ENCODE results near the gene MYO10.

The MYO10 gene

GRCh38 chr5:16918156-16918555, 17.9 kb downstream of the MYO10 start:
- H3K9me3 ChIP-seq (ENCODE audit: insufficient read depth, low read length): no peaks in the 10 kb centered on the region
- H3K9ac ChIP-seq (ENCODE audit: low read length): no peak overlapping the region
- H3K4me2 ChIP-seq (ENCODE audit: low read length): no peak overlapping the region
- H3K36me3 ChIP-seq (replicated peaks; ENCODE audit: low read depth, low read length): no peaks in the 10 kb centered on the region
- H2AFZ ChIP-seq (ENCODE audit: low read depth, low read length): no peak overlapping the region
- TF ChIP-seq EZH2phosphoT487 (IDR thresholded peaks at IDR 0.05; ENCODE audit: low read depth) (no peak), CTCF (IDR thresholded peaks at IDR 0.05; ENCODE audit: low read depth, low read length) (no peak)
- no peaks in the 10 kb centered on the region for H3K4me1 ChIP-seq (ENCODE audit: low read length)
- no peaks in the 10 kb centered on the region for H4K20me1 ChIP-seq (ENCODE audit: insufficient read depth, low read length)
- no peak overlapping the region for H3K27ac ChIP-seq (ENCODE audit: low read length)
- H3K79me2 ChIP-seq (ENCODE audit: low read length): no peaks in the 10 kb centered on the region
- no peaks in the 10 kb centered on the region for H3K27me3 ChIP-seq (ENCODE audit: low read depth, low read length)
- no peak overlapping the region for H3K4me3 ChIP-seq (ENCODE audit: low read length)

- Histone ChIP-seq H3K79me2 (ENCODE audit: low read length) (no peaks in the 10 kb centered on the region), H3K9ac (ENCODE audit: low read length) (no peak overlapping the region), H2AFZ (ENCODE audit: low read depth, low read length) (no peak overlapping the region), H3K27me3 (ENCODE audit: low read depth, low read length) (no peaks in the 10 kb centered on the region), H4K20me1 (ENCODE audit: insufficient read depth, low read length) (no peaks in the 10 kb centered on the region), H3K4me2 (ENCODE audit: low read length) (no peak overlapping the region), H3K4me3 (ENCODE audit: low read length) (no peak overlapping the region), H3K27ac (ENCODE audit: low read length) (no peak overlapping the region), H3K9me3 (ENCODE audit: insufficient read depth, low read length) (no peaks in the 10 kb centered on the region), H3K36me3 (replicated peaks; ENCODE audit: low read depth, low read length) (no peaks in the 10 kb centered on the region), H3K4me1 (ENCODE audit: low read length) (no peaks in the 10 kb centered on the region)
- TF ChIP-seq CTCF (IDR thresholded peaks at IDR 0.05; ENCODE audit: low read depth, low read length) (no peak), EZH2phosphoT487 (IDR thresholded peaks at IDR 0.05; ENCODE audit: low read depth) (no peak)
Measured at GRCh38 chr5:16916262-16916878, 19.7 kb downstream of the MYO10 start.

- Histone ChIP-seq H3K4me3 (ENCODE audit: low read length) (no peak overlapping the region), H3K4me1 (ENCODE audit: low read length) (no peaks in the 10 kb centered on the region), H3K36me3 (replicated peaks; ENCODE audit: low read depth, low read length) (no peaks in the 10 kb centered on the region), H3K9ac (ENCODE audit: low read length) (no peak overlapping the region), H3K79me2 (ENCODE audit: low read length) (no peaks in the 10 kb centered on the region), H3K4me2 (ENCODE audit: low read length) (no peak overlapping the region), H3K27ac (ENCODE audit: low read length) (no peak overlapping the region), H4K20me1 (ENCODE audit: insufficient read depth, low read length) (no peaks in the 10 kb centered on the region), H3K27me3 (ENCODE audit: low read depth, low read length) (no peaks in the 10 kb centered on the region), H2AFZ (ENCODE audit: low read depth, low read length) (no peak overlapping the region), H3K9me3 (ENCODE audit: insufficient read depth, low read length) (no peaks in the 10 kb centered on the region)
- no peak for TF ChIP-seq CTCF (IDR thresholded peaks at IDR 0.05; ENCODE audit: low read depth, low read length)
- no peak for TF ChIP-seq EZH2phosphoT487 (IDR thresholded peaks at IDR 0.05; ENCODE audit: low read depth)
Measured at GRCh38 chr5:16914584-16914983, 21.5 kb downstream of the MYO10 start.

GRCh38 chr5:16914108-16914435, 22.0 kb downstream of the MYO10 start:
- no peak overlapping the region for H2AFZ ChIP-seq (ENCODE audit: low read depth, low read length)
- H3K9me3 ChIP-seq (ENCODE audit: insufficient read depth, low read length): no peaks in the 10 kb centered on the region
- H3K27ac ChIP-seq (ENCODE audit: low read length): no peak overlapping the region
- no peaks in the 10 kb centered on the region for H3K4me1 ChIP-seq (ENCODE audit: low read length)
- H3K79me2 ChIP-seq (ENCODE audit: low read length): no peaks in the 10 kb centered on the region
- no peak overlapping the region for H3K9ac ChIP-seq (ENCODE audit: low read length)
- H3K4me3 ChIP-seq (ENCODE audit: low read length): no peak overlapping the region
- no peaks in the 10 kb centered on the region for H4K20me1 ChIP-seq (ENCODE audit: insufficient read depth, low read length)
- TF ChIP-seq CTCF (IDR thresholded peaks at IDR 0.05; ENCODE audit: low read depth, low read length): no peak
- no peak for TF ChIP-seq EZH2phosphoT487 (IDR thresholded peaks at IDR 0.05; ENCODE audit: low read depth)
- H3K36me3 ChIP-seq (replicated peaks; ENCODE audit: low read depth, low read length): no peaks in the 10 kb centered on the region
- no peak overlapping the region for H3K4me2 ChIP-seq (ENCODE audit: low read length)
- H3K27me3 ChIP-seq (ENCODE audit: low read depth, low read length): no peaks in the 10 kb centered on the region

Data from OCI-LY3 (cell line).